ENCODE results near the gene CASP2.
"Not testable (repeated sequence)": the region's sequence is repeated elsewhere in the genome, so short reads cannot be mapped to it uniquely, and the experiment has no call there.

Gene CASP2

GRCh38 chr7:143287935-143288826 lies at the start of gene CASP2:
Gene CASP2 (plus strand): TSS chr7:143288351. CDS start chr7:143288456, 105 bp downstream.
- DNase-seq: peak; percentile 94

GRCh38 chr7:143239813-143240212 lies 48.3 kb upstream of the CASP2 start:
- no peak for DNase-seq

GRCh38 chr7:143240291-143241168 lies 47.6 kb upstream of the CASP2 start:
- DNase-seq: peak; percentile 61

DNA sequence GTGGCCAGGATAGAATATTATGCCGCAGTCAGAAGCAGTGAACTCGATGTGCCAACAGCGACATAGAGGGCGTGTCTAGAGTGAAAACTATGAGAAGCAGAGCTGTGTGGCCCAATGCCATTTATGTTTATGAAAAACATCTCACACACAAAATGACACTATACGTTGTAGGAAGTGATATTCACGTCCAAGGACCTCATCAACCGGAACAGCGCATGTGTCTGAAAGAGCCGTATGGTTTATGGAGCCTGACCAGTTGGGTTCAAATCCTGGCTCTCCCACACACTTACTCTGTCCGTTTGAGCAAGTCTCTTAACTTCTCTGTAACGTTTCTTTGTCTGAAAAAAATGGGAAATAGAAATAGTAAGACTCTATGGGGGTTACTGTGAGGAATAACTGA lies 45.8 kb upstream of the CASP2 start:
- no peak for DNase-seq

GRCh38 chr7:143243111-143243510 lies 45.0 kb upstream of the CASP2 start:
- no peak for DNase-seq

DNA sequence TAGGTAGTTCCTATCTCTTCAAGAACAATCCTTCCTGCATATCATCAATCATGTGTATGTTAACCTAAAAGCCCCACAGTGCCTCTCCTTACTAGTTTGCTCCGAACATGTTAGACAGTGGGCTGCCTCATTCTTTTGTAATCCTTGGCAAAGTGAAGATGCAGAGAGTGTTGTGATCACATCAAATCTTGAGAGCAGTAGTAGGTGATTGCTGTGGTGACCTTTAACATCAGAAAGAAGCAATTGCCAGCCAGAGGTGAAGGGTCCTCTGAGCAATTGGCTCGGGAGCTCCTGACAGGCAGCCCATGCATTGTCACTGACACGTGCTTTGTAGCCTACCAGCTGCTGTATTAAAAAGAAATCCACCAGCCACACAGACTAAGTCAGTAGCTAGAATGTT lies 44.5 kb upstream of the CASP2 start:
- DNase-seq: no peak

DNA sequence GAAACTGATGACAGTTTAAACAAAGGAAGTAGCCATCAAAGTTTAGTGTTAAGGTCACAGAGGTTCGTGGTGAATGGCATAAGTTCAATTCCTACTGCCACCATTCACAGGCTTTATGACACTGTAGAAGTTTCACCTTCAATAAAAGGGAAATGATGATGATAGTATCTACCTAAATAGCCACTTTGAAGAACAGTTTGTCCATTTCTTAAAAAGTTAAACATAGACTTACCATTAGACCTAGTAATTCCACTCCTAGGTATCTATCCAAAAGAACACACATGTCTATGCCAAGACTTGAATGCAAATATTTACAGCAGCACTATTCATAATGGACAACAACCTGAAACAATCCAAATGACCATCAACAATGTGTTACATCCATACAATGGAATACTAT lies 43.8 kb upstream of the CASP2 start:
- no peak for DNase-seq

DNA sequence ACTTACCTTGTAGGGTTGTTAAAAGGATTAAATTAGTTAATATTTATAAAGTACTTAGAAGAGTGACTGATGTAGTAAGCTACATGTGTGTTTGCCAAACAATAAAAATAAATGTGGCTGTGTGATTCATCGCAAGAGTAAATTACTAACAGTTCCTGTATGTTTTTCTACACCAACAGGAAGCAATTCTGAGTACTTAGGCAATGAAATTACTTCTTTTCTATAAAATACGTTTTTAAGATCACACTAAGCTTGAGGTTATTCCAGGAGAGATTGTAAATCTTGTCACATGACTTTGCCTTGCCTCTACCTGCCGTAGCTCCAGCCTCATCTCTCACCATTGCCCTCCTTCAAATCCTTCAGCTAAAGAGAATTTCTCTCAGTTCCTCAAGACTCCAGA lies 43.0 kb upstream of the CASP2 start:
- no peak for DNase-seq

DNA sequence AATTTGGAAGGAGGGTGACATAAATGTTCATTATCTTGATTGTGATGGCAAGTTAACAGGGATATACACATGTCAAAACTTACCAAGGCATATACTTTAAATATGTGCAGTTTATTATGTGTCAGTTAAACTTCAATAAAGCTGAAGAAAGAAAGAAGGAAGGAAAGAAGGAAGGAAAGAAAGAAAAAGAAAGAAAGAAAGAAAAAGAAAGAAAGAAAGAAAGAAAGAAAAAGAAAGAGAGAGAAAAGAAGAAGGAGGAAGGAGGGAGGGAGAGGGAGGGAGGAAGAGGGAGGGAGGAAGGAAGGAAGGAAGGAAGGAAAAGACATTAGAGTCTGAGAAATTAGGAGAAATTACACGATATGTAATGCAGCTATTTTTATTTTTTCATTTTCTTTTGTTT lies 40.8 kb upstream of the CASP2 start:
- DNase-seq: no peak

- DNase-seq: peak; percentile 98
Observed at GRCh38 chr7:143248761-143249354, 39.3 kb upstream of the CASP2 start.

DNA sequence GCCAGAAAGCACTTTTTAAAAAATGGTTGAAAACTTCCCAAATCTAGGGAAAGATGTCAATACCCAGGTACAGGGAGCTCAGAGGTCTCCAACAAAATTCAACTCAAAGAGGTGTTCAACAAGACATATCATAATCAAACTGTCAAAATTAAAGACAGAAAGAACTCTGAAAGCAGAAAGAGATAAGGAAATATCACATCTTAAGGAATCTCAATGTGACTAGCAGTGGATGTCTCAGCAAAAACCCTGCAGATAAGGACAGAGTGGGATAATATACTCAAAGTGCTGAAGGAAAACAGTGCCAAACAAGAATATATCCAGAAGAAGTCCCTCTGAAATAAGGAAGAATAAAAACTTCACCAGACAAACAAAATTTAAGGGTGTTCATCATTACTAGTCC lies 38.0 kb upstream of the CASP2 start:
- DNase-seq: no peak

GRCh38 chr7:143250822-143251221 lies 37.3 kb upstream of the CASP2 start:
- no peak for DNase-seq

DNA sequence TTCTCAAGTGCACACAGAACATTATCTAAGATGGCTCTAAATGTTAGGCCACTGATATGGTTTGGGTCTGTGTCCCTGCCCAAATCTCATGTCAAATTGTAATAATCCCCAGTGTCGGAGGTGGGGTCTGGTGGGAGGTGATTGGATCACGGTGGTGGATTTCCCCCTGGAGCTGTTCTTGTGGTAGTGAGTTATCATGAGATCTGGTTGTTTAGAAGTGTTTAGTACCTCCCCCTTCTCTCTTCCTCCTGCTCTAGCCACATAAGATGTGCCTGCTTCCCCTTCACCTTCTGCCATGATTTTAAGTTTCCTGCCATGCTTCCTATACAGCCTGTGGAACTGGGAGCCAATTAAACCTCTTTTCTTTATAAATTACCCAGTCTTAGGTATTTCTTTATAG lies 36.1 kb upstream of the CASP2 start:
- DNase-seq: no peak

DNA sequence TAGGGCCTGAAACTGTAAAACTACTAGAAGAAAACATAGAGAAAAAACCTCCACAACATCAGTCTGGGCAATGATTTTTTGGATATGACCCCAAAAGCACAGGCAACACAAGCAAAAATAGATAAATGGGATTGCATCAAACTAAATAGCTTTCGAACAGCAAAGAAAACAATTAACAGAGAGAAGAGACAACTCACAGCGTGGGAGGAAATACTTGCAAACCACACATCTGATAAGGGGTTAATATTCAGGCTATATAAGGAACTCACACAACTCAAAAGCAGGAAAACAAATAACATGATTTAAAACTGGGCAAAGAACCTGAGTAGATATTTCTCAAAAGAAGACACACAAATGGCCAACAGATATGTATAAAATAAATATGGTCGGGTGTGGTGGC lies 32.6 kb upstream of the CASP2 start:
- peak; percentile 28 for DNase-seq

DNA sequence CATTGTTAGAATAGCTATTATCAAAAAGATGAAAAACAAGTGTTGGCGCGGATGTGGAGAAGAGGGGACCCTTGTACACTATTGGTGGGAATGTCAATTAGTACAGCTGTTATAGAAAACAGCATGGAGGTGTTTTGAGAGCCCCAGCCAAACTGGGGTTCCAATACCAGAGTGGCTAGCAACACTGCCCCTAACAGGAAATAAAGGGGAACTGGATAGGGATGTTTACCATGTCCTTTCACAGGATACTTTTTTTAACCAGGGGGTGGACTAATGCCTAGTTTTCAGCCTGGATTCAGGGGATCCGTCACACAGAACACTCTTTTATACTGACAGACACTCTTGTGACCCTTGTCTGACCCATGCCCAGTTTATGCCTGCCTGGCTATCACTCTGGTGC lies 31.8 kb upstream of the CASP2 start:
- DNase-seq: no peak

DNA sequence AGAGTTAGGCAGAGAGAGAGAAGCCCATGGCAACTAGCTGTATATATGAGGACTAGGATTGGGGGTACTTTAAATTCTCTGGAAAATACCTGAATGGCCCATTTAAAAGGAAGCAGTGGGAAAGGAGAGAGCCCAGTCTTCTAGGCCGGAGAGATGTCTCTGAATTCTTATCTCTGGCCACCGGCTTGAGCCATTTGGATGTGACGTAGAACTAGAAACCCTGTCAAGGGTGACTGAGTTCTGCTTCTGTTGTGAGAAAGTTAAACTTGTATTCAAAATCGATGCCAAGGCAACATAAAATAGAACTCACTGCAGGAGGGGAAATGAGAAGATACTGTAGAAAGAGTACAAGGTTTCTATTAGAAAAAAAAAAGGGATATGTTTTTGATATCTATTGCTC lies 31.2 kb upstream of the CASP2 start:
- DNase-seq: no peak

DNA sequence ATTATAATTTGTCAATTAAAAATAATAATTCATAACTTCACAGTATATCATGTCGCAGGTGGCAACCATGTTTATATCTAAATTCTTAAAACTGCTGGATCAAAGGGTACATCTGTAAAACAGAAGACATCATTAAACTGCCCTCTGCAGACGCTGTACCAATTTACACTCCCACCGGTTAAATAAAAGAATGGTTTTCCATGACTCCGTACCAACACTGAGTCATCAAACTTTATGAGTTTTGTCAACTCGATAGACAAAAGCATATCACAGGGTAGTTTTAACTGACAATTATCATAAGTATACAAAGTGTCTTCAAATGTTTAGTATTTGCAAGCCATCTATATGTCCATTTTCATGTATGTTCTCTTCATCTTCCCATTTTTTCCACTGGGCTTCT lies 30.6 kb upstream of the CASP2 start:
- DNase-seq: no peak

GRCh38 chr7:143258831-143259230 lies 29.3 kb upstream of the CASP2 start:
- no peak for DNase-seq

DNA sequence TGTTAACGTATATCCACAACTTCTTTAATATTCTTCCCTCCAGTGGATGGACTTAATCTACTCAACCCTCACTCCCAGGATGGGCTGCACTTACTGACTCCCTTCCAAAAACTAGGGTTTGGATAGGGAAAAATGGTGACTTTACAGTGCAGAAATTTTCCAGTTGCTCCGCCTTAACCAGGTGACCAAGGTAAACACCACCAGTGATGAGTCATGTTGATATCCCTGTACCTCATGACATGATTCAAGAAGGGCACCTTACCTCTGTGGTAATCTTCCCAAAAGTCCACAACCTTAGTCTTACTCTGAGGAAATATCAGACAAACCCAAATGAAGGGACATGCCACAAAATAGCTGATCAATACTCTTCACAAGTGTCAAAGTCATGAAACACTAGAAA lies 28.4 kb upstream of the CASP2 start:
- no peak for DNase-seq

DNA sequence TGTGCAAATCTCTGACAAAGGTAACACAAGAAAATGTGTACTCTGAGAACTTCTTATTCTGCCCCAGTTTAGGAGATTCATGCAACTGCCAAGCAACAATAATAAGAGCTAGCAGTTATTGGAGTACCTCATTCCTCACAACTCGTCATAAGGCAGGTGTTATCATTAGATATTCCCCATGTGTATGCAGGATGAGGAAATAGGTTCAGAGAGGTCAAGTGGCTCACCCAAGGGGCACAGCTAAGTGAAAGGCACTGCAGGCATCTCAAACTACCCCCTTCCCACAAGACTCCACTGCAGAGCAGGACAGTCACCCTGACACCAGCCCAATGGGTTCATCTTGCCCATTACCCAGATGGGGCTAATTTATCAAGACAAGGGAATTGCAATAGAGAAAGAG lies 26.2 kb upstream of the CASP2 start:
- no peak for DNase-seq

GRCh38 chr7:143263266-143264195 lies 24.6 kb upstream of the CASP2 start, which contains the start of gene GSTK1:
Gene GSTK1 (plus strand): TSS chr7:143263441. CDS start chr7:143263514, 73 bp downstream.
- DNase-seq: peak; percentile 72

GRCh38 chr7:143264196-143264568 lies 24.0 kb upstream of the CASP2 start:
- not testable (repeated sequence) for DNase-seq

Measured in NCI-H226 (cell line).